Common myeloid progenitor, CD34-positive (primary cell): ENCODE results near the gene SPAG6.
A peak's percentile ranks its signal among the peaks of the same experiment; 100 is the strongest.

Experiments
- CTCF ChIA-PET: fragments of 350-600 bp; sonication (Branson Sonifier 250); formaldehyde crosslinking; loops from one replicate; lab custom pipeline; 2021; ENCODE audit warnings: antibody characterized with exemption; lab: Charles Lee
- POLR2A ChIA-PET: fragments of 350-600 bp; sonication (Branson Sonifier 250); formaldehyde crosslinking; loops from one replicate; lab custom pipeline; 2021; ENCODE audit warnings: antibody characterized with exemption; lab: Charles Lee
- DNase-seq, 3 donors: peaks; one replicate each; pipeline versions ENCODE4 v3.0.0 to v3.0.0-alpha.2; 2013
- H3K27ac ChIP-seq, 2 experiments: 1 replicate in 1 of 2; 2 replicates in 1 of 2; pipeline ENCODE4 v1.7.0; 2013; ENCODE audit warnings: inconsistent platforms in 2 of 2, low read length in 2 of 2, mild to moderate bottlenecking in 2 of 2, low read depth in 1 of 2, moderate library complexity in 1 of 2; ENCODE audit not compliant: severe bottlenecking in 2 of 2, insufficient read depth in 1 of 2, poor library complexity in 1 of 2
- H3K27me3 ChIP-seq, 5 experiments: replicated peaks in 2 of 5; 1 replicate in 3 of 5; 2 replicates in 2 of 5; pipeline versions ENCODE4 v1.6.1 to v1.7.0; 2013; ENCODE audit warnings: low read length in 4 of 5, mild to moderate bottlenecking in 2 of 5, moderate library complexity in 2 of 5, inconsistent platforms in 1 of 5; ENCODE audit not compliant: insufficient read depth in 5 of 5, control insufficient read depth in 4 of 5
- H3K36me3 ChIP-seq, 4 experiments: 1 replicate in 2 of 4; 2 replicates in 2 of 4; pipeline versions ENCODE4 v1.6.1 to v1.7.0; 2013; ENCODE audit warnings: low read length in 3 of 4, control low read depth in 1 of 4, mild to moderate bottlenecking in 1 of 4; ENCODE audit not compliant: control insufficient read depth in 4 of 4, insufficient read depth in 4 of 4
- H3K4me1 ChIP-seq, 4 experiments: 1 replicate in 3 of 4; 2 replicates in 1 of 4; pipeline versions ENCODE4 v1.6.1 to v1.7.1; 2013; ENCODE audit warnings: low read length in 3 of 4, mild to moderate bottlenecking in 3 of 4, control low read depth in 1 of 4, inconsistent platforms in 1 of 4, moderate library complexity in 1 of 4; ENCODE audit not compliant: control insufficient read depth in 4 of 4, insufficient read depth in 4 of 4; ENCODE audit errors: control extremely low read depth in 1 of 4
- H3K4me3 ChIP-seq, 7 experiments: 1 replicate in 4 of 7; 2 replicates in 3 of 7; pipeline versions ENCODE4 v1.5.1 to v1.7.0; 2013; ENCODE audit warnings: mild to moderate bottlenecking in 7 of 7, low read length in 6 of 7, moderate library complexity in 6 of 7, inconsistent platforms in 2 of 7, low read depth in 2 of 7, control low read depth in 1 of 7; ENCODE audit not compliant: insufficient read depth in 4 of 7, control insufficient read depth in 1 of 7; ENCODE audit errors: extremely low read depth in 1 of 7
- H3K9me3 ChIP-seq, 5 experiments: 1 replicate in 4 of 5; 2 replicates in 1 of 5; pipeline versions ENCODE4 v1.6.1 to v1.7.1; 2013; ENCODE audit warnings: low read length in 4 of 5, mild to moderate bottlenecking in 2 of 5, inconsistent platforms in 1 of 5, low read depth in 1 of 5, moderate library complexity in 1 of 5; ENCODE audit not compliant: control insufficient read depth in 4 of 5, insufficient read depth in 2 of 5; ENCODE audit errors: control extremely low read depth in 1 of 5
- WGBS: methylation state at CpG from one replicate; pipeline ENCODE4 v1.1.5; 2013; ENCODE audit not compliant: insufficient coverage; 5-methylcytosine and 5-hydroxymethylcytosine counted together

Gene SPAG6

GRCh38 chr10:22368402-22368801, 23.1 kb downstream of the SPAG6 start:
- ChIA-PET POLR2A (interaction anchor here (0.8 kb wide), 1 partner anchor 70 kb away, joined by 4 read pairs; no protein-coding TSS in a partner anchor), CTCF (interaction anchor here (1.1 to 1.8 kb wide), 2 partner anchors 20 to 27 kb away, joined by 3 to 4 read pairs; no protein-coding TSS in a partner anchor)
- no peaks in the 10 kb centered on the region for H3K27me3 ChIP-seq
- H3K4me3 ChIP-seq: no peak overlapping the region
- H3K27ac ChIP-seq: no peak overlapping the region
- H3K4me1 ChIP-seq: peaks cover 0 to 19% (median 8%) of the 10 kb centered on the region in 4 experiments
- DNase-seq: no peak
- WGBS: 100% methylated on average over 3 of the region's 4 CpGs
- no peaks in the 10 kb centered on the region for H3K9me3 ChIP-seq
- no peaks in the 10 kb centered on the region for H3K36me3 ChIP-seq

DNA sequence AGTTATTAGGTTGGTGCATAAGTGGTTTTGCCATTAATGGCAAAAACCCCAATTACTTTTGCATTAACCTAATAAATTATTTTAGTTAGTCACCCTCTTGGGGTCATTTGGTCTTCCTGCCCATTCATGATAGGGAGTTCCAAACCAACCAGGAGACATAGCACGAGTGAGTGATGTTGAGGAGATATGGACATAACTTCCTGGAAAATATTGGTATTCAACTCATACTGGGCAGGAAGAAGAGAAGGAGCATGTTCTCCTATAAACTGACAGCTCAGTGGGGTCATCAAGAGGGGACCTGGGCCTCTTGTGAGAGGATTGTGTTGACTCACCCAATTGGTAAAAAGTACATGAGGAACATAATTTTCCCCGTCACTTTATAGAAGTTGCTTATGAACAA, 23.7 kb downstream of the SPAG6 start:
- POLR2A ChIA-PET: no interaction called here
- no peak for DNase-seq
- H3K27me3 ChIP-seq: no peaks in the 10 kb centered on the region
- peaks cover 0 to 19% (median 8%) of the 10 kb centered on the region in 4 experiments for H3K4me1 ChIP-seq
- no CpG with 5 or more reads among the region's 2 CpGs for WGBS
- no peaks in the 10 kb centered on the region for H3K9me3 ChIP-seq
- no peaks in the 10 kb centered on the region for H3K36me3 ChIP-seq
- H3K27ac ChIP-seq: no peak overlapping the region
- CTCF ChIA-PET: interaction anchor here (1.1 kb wide), 1 partner anchor 27 kb away, joined by 3 read pairs; no protein-coding TSS in a partner anchor
- no peak overlapping the region for H3K4me3 ChIP-seq

GRCh38 chr10:22369434-22370072, 24.3 kb downstream of the SPAG6 start:
- CTCF ChIA-PET: no interaction called here
- POLR2A ChIA-PET: no interaction called here
- WGBS: 100% methylated on average over 2 of the region's 5 CpGs
- Histone ChIP-seq H3K4me3 (no peak overlapping the region), H3K36me3 (no peaks in the 10 kb centered on the region), H3K27me3 (no peaks in the 10 kb centered on the region), H3K27ac (no peak overlapping the region), H3K4me1 (peaks cover 0 to 19% (median 8%) of the 10 kb centered on the region in 4 experiments), H3K9me3 (no peaks in the 10 kb centered on the region)
- peak in 2 of 3 donors; percentile 56 to 72 for DNase-seq

GRCh38 chr10:22370320-22370719, 25.0 kb downstream of the SPAG6 start:
- no peaks in the 10 kb centered on the region for H3K36me3 ChIP-seq
- CTCF ChIA-PET: no interaction called here
- POLR2A ChIA-PET: no interaction called here
- H3K27me3 ChIP-seq: no peaks in the 10 kb centered on the region
- peaks cover 4 to 19% (median 11%) of the 10 kb centered on the region in 4 experiments for H3K4me1 ChIP-seq
- peak overlapping the region in 2 of 7 experiments; percentile 2 to 22 for H3K4me3 ChIP-seq
- H3K9me3 ChIP-seq: no peaks in the 10 kb centered on the region
- H3K27ac ChIP-seq: no peak overlapping the region
- peak in 2 of 3 donors; percentile 38 to 42 for DNase-seq

GRCh38 chr10:22372298-22372697, 27.0 kb downstream of the SPAG6 start:
- Histone ChIP-seq H3K36me3 (no peaks in the 10 kb centered on the region), H3K27me3 (no peaks in the 10 kb centered on the region), H3K4me3 (no peak overlapping the region), H3K9me3 (no peaks in the 10 kb centered on the region), H3K4me1 (peaks cover 4 to 15% (median 9%) of the 10 kb centered on the region in 4 experiments), H3K27ac (no peak overlapping the region)
- no peak for DNase-seq
- ChIA-PET POLR2A (interaction anchor here (0.6 kb wide), 1 partner anchor 19 kb away, joined by 3 read pairs; no protein-coding TSS in a partner anchor), CTCF (interaction anchor here (0.9 to 1.2 kb wide), 2 partner anchors 8 to 29 kb away, joined by 3 read pairs; no protein-coding TSS in a partner anchor)
- WGBS: 100% methylated on average over 1 of the region's 6 CpGs

DNA sequence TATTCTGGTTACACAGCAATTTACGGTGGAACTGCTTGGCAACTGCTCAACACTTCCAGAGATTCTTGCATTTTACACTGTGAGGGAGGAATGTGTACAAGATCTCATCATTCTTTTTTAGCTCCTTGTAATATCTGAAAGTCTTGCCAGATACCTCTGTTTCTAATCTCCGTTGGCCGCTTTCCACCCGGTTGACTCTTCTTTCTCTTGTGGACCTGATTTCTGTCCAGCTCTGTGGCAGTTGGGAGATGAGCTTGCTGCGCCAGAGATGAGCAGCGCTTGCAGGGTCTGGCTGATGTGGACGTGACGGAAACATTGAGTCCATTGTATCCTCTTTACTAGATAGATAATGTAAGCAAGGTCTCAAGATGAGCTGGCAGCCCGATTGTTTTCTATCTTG, 27.6 kb downstream of the SPAG6 start:
- 93% methylated on average over 4 of the region's 9 CpGs for WGBS
- Histone ChIP-seq H3K27me3 (no peaks in the 10 kb centered on the region), H3K36me3 (no peaks in the 10 kb centered on the region), H3K27ac (no peak overlapping the region), H3K4me1 (peaks cover 4 to 15% (median 9%) of the 10 kb centered on the region in 4 experiments), H3K4me3 (no peak overlapping the region), H3K9me3 (no peaks in the 10 kb centered on the region)
- ChIA-PET CTCF (interaction anchor here (1.2 kb wide), 1 partner anchor 8 kb away, joined by 3 read pairs; no protein-coding TSS in a partner anchor), POLR2A (interaction anchor here (0.6 kb wide), 1 partner anchor 18 kb away, joined by 3 read pairs; no protein-coding TSS in a partner anchor)
- no peak for DNase-seq

DNA sequence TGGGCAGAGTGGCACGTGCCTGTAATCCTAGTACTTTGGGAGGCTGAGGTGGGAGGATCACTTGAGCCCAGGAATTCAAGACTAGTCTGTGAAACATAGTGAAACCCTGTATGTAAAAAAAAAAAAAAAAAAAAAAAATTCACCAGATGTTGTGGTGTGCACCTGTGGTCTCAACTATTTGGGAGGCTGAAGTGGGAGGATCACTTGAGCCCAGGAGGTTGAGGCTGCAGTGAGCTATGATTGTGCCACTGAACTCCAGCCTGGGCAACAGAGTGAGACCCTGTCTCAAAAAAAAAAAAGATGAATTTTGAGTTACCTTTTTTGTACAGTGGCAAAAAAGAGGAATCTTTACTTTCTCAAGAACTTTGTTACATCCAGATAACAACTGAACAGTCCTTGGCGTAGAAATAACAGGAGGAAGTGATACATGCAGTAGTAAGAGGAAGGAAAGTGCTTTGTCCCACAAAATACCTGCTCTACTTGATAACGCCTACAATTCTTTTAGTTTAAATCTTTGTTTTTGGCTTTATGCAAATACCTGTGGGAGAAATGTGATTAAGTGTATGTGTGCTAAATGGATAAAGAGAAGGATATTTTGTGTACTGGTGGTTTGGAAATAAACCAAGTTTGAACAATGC, 29.3 kb downstream of the SPAG6 start:
- Histone ChIP-seq H3K4me1 (peaks cover 4 to 15% (median 9%) of the 10 kb centered on the region in 4 experiments), H3K27me3 (no peaks in the 10 kb centered on the region), H3K36me3 (no peaks in the 10 kb centered on the region), H3K4me3 (no peak overlapping the region), H3K9me3 (no peaks in the 10 kb centered on the region), H3K27ac (no peak overlapping the region)
- CTCF ChIA-PET: interaction anchor here (1.2 kb wide), 1 partner anchor 45 kb away, joined by 3 read pairs; no protein-coding TSS in a partner anchor
- WGBS: no CpG with 5 or more reads among the region's 3 CpGs
- peak; percentile 68 to 91 (median 81) for DNase-seq
- POLR2A ChIA-PET: no interaction called here
